GM23338 (cell line): ENCODE measurements around the gene BICC1.

Experiments
- CREB1 ChIP-seq: fragments of 250-450 bp; sonication (Bioruptor Pico); IDR thresholded peaks from 2 replicates; pipeline ENCODE4 v1.5.0; 2020; ENCODE audit warnings: low read depth, mild to moderate bottlenecking, moderate library complexity
- EZH2 ChIP-seq: fragments of 200-600 bp; sonication (generic); IDR thresholded peaks from one replicate; pipeline ENCODE4 v1.8.0; 2017; ENCODE audit warnings: antibody characterized with exemption, mild to moderate bottlenecking, low read depth; ENCODE audit not compliant: unreplicated experiment
- EZH2phosphoT487 ChIP-seq: fragments of 200-600 bp; sonication (generic); IDR thresholded peaks from one replicate; pipeline ENCODE4 v1.8.1; 2018; ENCODE audit warnings: antibody characterized with exemption; ENCODE audit not compliant: unreplicated experiment
- POLR2AphosphoS5 ChIP-seq: IDR thresholded peaks from 2 replicates; pipeline ENCODE4 v1.6.1; 2016; ENCODE audit warnings: antibody characterized with exemption, low read depth
- STAT1 ChIP-seq: IDR thresholded peaks from one replicate; pipeline ENCODE4 v1.6.1; 2016; ENCODE audit warnings: antibody characterized with exemption; ENCODE audit not compliant: unreplicated experiment
- ZNF331 ChIP-seq: fragments of 250-450 bp; sonication (Bioruptor Pico); IDR thresholded peaks from 2 replicates; pipeline ENCODE4 v1.5.0; 2020; ENCODE audit warnings: low read depth, mild to moderate bottlenecking, moderate library complexity
- TF ChIP-seq, protein P1 (sequence below): IDR thresholded peaks from one replicate; pipeline ENCODE4 v1.6.1; 2018; ENCODE audit warnings: antibody characterized with exemption; ENCODE audit not compliant: unreplicated experiment
- TF ChIP-seq, protein P2 (sequence below), 2 experiments: fragments of 200-600 bp in 1 of 2; sonication (generic) in 1 of 2; conservative IDR thresholded peaks; 2 replicates each; pipeline versions ENCODE4 v1.5.1 to v1.6.1; 2016 to 2017; ENCODE audit warnings: antibody characterized with exemption in 2 of 2, low read depth in 2 of 2, mild to moderate bottlenecking in 2 of 2, moderate library complexity in 1 of 2
- TF ChIP-seq, protein P3 (sequence below): IDR thresholded peaks from 2 replicates; pipeline ENCODE4 v1.6.1; 2016; ENCODE audit warnings: antibody characterized with exemption

DNA sequence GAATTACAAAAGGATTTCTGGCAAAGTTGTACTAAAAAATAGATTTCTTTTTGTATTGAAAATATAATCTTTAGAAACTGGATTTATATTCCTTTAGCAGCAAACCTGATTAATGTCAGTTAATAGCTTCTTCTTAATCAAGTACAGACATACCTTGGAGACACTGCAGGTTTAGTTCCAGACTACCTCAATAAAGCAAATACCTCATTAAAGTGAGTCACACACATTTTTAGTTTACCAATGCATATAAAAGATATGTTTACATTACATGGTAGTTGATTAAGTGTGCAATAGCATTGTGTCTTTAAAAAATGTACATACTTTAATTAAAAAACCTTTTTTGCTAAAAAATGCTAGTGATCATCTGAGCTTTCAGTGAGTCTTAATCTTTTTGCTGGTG lies 215.0 kb downstream of the BICC1 start:
- TF ChIP-seq, protein P1, sequence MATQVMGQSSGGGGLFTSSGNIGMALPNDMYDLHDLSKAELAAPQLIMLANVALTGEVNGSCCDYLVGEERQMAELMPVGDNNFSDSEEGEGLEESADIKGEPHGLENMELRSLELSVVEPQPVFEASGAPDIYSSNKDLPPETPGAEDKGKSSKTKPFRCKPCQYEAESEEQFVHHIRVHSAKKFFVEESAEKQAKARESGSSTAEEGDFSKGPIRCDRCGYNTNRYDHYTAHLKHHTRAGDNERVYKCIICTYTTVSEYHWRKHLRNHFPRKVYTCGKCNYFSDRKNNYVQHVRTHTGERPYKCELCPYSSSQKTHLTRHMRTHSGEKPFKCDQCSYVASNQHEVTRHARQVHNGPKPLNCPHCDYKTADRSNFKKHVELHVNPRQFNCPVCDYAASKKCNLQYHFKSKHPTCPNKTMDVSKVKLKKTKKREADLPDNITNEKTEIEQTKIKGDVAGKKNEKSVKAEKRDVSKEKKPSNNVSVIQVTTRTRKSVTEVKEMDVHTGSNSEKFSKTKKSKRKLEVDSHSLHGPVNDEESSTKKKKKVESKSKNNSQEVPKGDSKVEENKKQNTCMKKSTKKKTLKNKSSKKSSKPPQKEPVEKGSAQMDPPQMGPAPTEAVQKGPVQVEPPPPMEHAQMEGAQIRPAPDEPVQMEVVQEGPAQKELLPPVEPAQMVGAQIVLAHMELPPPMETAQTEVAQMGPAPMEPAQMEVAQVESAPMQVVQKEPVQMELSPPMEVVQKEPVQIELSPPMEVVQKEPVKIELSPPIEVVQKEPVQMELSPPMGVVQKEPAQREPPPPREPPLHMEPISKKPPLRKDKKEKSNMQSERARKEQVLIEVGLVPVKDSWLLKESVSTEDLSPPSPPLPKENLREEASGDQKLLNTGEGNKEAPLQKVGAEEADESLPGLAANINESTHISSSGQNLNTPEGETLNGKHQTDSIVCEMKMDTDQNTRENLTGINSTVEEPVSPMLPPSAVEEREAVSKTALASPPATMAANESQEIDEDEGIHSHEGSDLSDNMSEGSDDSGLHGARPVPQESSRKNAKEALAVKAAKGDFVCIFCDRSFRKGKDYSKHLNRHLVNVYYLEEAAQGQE: no peak
- TF ChIP-seq, protein P2, sequence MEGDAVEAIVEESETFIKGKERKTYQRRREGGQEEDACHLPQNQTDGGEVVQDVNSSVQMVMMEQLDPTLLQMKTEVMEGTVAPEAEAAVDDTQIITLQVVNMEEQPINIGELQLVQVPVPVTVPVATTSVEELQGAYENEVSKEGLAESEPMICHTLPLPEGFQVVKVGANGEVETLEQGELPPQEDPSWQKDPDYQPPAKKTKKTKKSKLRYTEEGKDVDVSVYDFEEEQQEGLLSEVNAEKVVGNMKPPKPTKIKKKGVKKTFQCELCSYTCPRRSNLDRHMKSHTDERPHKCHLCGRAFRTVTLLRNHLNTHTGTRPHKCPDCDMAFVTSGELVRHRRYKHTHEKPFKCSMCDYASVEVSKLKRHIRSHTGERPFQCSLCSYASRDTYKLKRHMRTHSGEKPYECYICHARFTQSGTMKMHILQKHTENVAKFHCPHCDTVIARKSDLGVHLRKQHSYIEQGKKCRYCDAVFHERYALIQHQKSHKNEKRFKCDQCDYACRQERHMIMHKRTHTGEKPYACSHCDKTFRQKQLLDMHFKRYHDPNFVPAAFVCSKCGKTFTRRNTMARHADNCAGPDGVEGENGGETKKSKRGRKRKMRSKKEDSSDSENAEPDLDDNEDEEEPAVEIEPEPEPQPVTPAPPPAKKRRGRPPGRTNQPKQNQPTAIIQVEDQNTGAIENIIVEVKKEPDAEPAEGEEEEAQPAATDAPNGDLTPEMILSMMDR (conservative IDR thresholded peaks at IDR 0.05; ENCODE audit: low read depth in 2 of 2): no peak
- TF ChIP-seq CREB1 (no peak), POLR2AphosphoS5 (no peak), EZH2 (no peak), EZH2phosphoT487 (no peak), ZNF331 (CRISPR knock-in tag) (no peak), STAT1 (no peak)
- TF ChIP-seq, protein P3, sequence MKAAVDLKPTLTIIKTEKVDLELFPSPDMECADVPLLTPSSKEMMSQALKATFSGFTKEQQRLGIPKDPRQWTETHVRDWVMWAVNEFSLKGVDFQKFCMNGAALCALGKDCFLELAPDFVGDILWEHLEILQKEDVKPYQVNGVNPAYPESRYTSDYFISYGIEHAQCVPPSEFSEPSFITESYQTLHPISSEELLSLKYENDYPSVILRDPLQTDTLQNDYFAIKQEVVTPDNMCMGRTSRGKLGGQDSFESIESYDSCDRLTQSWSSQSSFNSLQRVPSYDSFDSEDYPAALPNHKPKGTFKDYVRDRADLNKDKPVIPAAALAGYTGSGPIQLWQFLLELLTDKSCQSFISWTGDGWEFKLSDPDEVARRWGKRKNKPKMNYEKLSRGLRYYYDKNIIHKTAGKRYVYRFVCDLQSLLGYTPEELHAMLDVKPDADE: no peak
